ENCODE measurements around the gene PRKAR2B. TPM values are rescaled to one million over a fixed set of nuclear protein-coding genes. Genes with fewer than 3 reads are reported as not detected.

Gene PRKAR2B
- total RNA-seq, 6 experiments from 2014 or later: 3.6 to 9.7 (median 8.7) TPM

GRCh38 chr7:107105591-107106245 is 61.2 kb downstream of the PRKAR2B start:
- TF ChIP-seq CTCF (IDR thresholded peaks at IDR 0.05): no peak
- Mint-ChIP-seq H3K27ac (peak overlapping the region; percentile 60), H3K4me1 (ENCODE audit: low read depth) (peaks cover 40% of the 10 kb centered on the region), H3K9me3 (no peaks in the 10 kb centered on the region), H3K4me3 (no peak overlapping the region), H3K27me3 (ENCODE audit: insufficient read depth) (no peaks in the 10 kb centered on the region), H3K36me3 (ENCODE audit: low read depth) (no peaks in the 10 kb centered on the region)
- no peak for DNase-seq

- Mint-ChIP-seq H3K27ac (no peak overlapping the region), H3K27me3 (ENCODE audit: insufficient read depth) (no peaks in the 10 kb centered on the region), H3K4me1 (ENCODE audit: low read depth) (peaks cover 31% of the 10 kb centered on the region), H3K4me3 (no peak overlapping the region), H3K36me3 (ENCODE audit: low read depth) (no peaks in the 10 kb centered on the region), H3K9me3 (no peaks in the 10 kb centered on the region)
- no peak for TF ChIP-seq CTCF (IDR thresholded peaks at IDR 0.05)
- no peak for DNase-seq
Measured at GRCh38 chr7:107108793-107109371, 64.4 kb downstream of the PRKAR2B start.

- no peaks in the 10 kb centered on the region for H3K27me3 Mint-ChIP-seq (ENCODE audit: insufficient read depth)
- peaks cover 21% of the 10 kb centered on the region for H3K4me1 Mint-ChIP-seq (ENCODE audit: low read depth)
- no peak overlapping the region for H3K27ac Mint-ChIP-seq
- no peaks in the 10 kb centered on the region for H3K9me3 Mint-ChIP-seq
- H3K4me3 Mint-ChIP-seq: no peak overlapping the region
- no peak for TF ChIP-seq CTCF (IDR thresholded peaks at IDR 0.05)
- DNase-seq: no peak
- no peaks in the 10 kb centered on the region for H3K36me3 Mint-ChIP-seq (ENCODE audit: low read depth)
Measured at GRCh38 chr7:107109955-107110354, 65.5 kb downstream of the PRKAR2B start.

- Mint-ChIP-seq H3K4me3 (no peak overlapping the region), H3K36me3 (ENCODE audit: low read depth) (no peaks in the 10 kb centered on the region), H3K4me1 (ENCODE audit: low read depth) (peaks cover 14% of the 10 kb centered on the region), H3K9me3 (no peaks in the 10 kb centered on the region), H3K27ac (no peak overlapping the region), H3K27me3 (ENCODE audit: insufficient read depth) (no peaks in the 10 kb centered on the region; the same call in 1 of the 2 replicates)
- TF ChIP-seq CTCF (IDR thresholded peaks at IDR 0.05): no peak
- no peak for DNase-seq
Measured at GRCh38 chr7:107111196-107111595, 66.7 kb downstream of the PRKAR2B start.

- H3K27ac Mint-ChIP-seq: no peak overlapping the region
- no peaks in the 10 kb centered on the region for H3K36me3 Mint-ChIP-seq (ENCODE audit: low read depth)
Measured at GRCh38 chr7:107113866-107114265, 69.4 kb downstream of the PRKAR2B start.

More at GRCh38 chr7:107113866-107114265, 69.4 kb downstream of the PRKAR2B start:
- H3K9me3 Mint-ChIP-seq: no peaks in the 10 kb centered on the region
- TF ChIP-seq CTCF (IDR thresholded peaks at IDR 0.05): no peak
- DNase-seq: no peak
- H3K27me3 Mint-ChIP-seq (ENCODE audit: insufficient read depth): no peaks in the 10 kb centered on the region; the same call in 1 of the 2 replicates
- no peak overlapping the region for H3K4me3 Mint-ChIP-seq
- peaks cover 20% of the 10 kb centered on the region for H3K4me1 Mint-ChIP-seq (ENCODE audit: low read depth)

Measured in HFFc6 (cell line).